Measurements from ENCODE around the gene NDST1. TPM values are rescaled to one million over a fixed set of nuclear protein-coding genes. Genes with fewer than 3 reads are reported as not detected.

Gene NDST1
- total RNA-seq, 4 donors from 2014 or later = 68.8 to 104 (median 96.4) TPM

GRCh38 chr5:150487199-150488061 lies 20.5 kb upstream of the NDST1 start:
- intact Hi-C loops (cut with DNase I; ENCODE audit: low total_unique reads) = loop anchor here (10.0 kb wide), 1 partner anchor 57 kb away; no protein-coding TSS in a partner anchor
- in situ Hi-C loops (cut with MboI; ENCODE audit: low pct_ligation_motif_present in 1 of 4, low pct_unique_long_range_greater_than_20kb in 1 of 4, low sequenced_read_pairs in 3 of 4) = no loop called here

GRCh38 chr5:150488519-150489359 lies 19.2 kb upstream of the NDST1 start:
- Histone ChIP-seq H3K4me3 (no peak overlapping the region), H3K27ac (peak overlapping the region; percentile 90 to 95 (median 94)), H3K27me3 (no peaks in the 10 kb centered on the region), H3K4me1 (peaks cover 38 to 65% (median 52%) of the 10 kb centered on the region in 4 donors), H3K9me3 (no peaks in the 10 kb centered on the region), H3K36me3 (no peaks in the 10 kb centered on the region)
- intact Hi-C loops (cut with DNase I; ENCODE audit: low total_unique reads) (loop anchor here (10.0 kb wide), 1 partner anchor 56 kb away; no protein-coding TSS in a partner anchor), in situ Hi-C loops (cut with MboI; ENCODE audit: low pct_ligation_motif_present in 1 of 4, low pct_unique_long_range_greater_than_20kb in 1 of 4, low sequenced_read_pairs in 3 of 4) (no loop called here)
- DNase-seq = peak; percentile 49
- WGBS, 2 donors (ENCODE audit: low coverage in 1 of 2) = 68 to 75% methylated on average over 4 to 11 of the region's 11 CpGs
- TF ChIP-seq CTCF (IDR thresholded peaks at IDR 0.05) (no peak), POLR2A (IDR thresholded peaks at IDR 0.05) (no peak), EP300 (IDR thresholded peaks at IDR 0.05; ENCODE audit: low read depth) (no peak), POLR2AphosphoS5 (IDR thresholded peaks at IDR 0.05) (peak in 1 of 3 donors; percentile 38)

More at GRCh38 chr5:150487199-150488061, 20.5 kb upstream of the NDST1 start:
- WGBS, 2 donors (ENCODE audit: low coverage in 1 of 2) = 0 to 31% methylated on average over 1 to 10 of the region's 10 CpGs
- no peaks in the 10 kb centered on the region for H3K27me3 ChIP-seq
- no peaks in the 10 kb centered on the region for H3K9me3 ChIP-seq
- H3K27ac ChIP-seq = peak overlapping the region; percentile 90 to 95 (median 94)
- H3K36me3 ChIP-seq = no peaks in the 10 kb centered on the region
- peak overlapping the region in 3 of 4 donors; percentile 62 to 94 (median 89) for H3K4me3 ChIP-seq
- H3K4me1 ChIP-seq = peaks cover 38 to 65% (median 51%) of the 10 kb centered on the region in 4 donors
- TF ChIP-seq EP300 (IDR thresholded peaks at IDR 0.05; ENCODE audit: low read depth) = no peak
- TF ChIP-seq CTCF (IDR thresholded peaks at IDR 0.05) = peak in 1 of 5 experiments; percentile 25
- DNase-seq = peak; percentile 46

DNA sequence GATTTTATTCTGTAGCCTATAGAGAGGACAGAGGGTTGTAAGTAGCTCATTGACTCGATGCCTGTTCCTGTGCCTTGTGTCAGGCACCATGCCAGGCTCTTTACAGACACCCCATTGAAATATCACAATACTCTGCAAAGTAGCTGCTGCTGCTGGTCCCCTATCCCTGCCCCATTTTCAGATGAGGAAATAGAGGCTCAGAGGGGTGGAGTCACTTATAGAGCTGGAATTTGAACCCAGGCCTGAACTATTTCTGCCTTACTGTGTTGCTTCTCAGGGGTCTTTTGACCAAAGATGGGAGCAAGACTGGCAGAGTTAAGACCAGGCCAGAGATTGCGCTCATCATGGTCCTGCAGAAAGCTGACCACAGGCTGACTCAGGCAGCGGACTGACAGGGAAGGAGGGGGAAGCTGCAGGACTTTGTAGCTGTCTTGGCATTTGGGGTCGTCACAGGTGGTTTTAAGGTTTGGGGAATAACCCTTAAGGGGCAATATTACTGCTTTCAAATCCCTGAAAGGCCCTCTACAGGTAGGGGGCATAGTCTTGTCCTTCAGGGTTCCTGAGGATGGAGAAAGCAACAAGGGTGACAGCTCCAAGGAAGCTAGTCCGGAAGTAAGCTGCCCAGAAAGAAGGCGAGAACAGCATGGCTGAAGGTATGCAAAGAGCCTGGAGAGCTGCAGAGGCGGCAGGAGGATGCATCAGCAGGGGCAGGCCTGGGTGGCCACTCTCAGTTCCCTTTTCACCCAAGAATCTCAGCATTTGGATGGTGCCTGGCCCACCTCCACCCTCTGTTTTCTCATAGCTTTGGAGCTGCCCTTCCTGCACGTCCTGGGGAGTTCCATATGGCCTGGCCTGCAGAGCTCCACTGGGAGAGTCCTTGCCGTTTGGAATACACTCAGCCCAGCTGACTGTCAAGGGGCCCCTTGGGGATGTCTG lies 18.3 kb upstream of the NDST1 start:
- 50 to 100% methylated on average over 1 to 9 of the region's 9 CpGs for WGBS, 2 donors (ENCODE audit: low coverage in 1 of 2)
- peaks cover 38 to 65% (median 52%) of the 10 kb centered on the region in 4 donors for H3K4me1 ChIP-seq
- no peak overlapping the region for H3K4me3 ChIP-seq
- TF ChIP-seq EP300 (IDR thresholded peaks at IDR 0.05; ENCODE audit: low read depth) (no peak), POLR2A (IDR thresholded peaks at IDR 0.05) (no peak), CTCF (IDR thresholded peaks at IDR 0.05) (no peak), POLR2AphosphoS5 (IDR thresholded peaks at IDR 0.05) (no peak)
- H3K27me3 ChIP-seq = no peaks in the 10 kb centered on the region
- in situ Hi-C loops (cut with MboI; ENCODE audit: low pct_ligation_motif_present in 1 of 4, low pct_unique_long_range_greater_than_20kb in 1 of 4, low sequenced_read_pairs in 3 of 4) = no loop called here
- DNase-seq = peak; percentile 60
- no peaks in the 10 kb centered on the region for H3K9me3 ChIP-seq
- H3K36me3 ChIP-seq = no peaks in the 10 kb centered on the region
- H3K27ac ChIP-seq = peak overlapping the region; percentile 90 to 95 (median 94)
- intact Hi-C loops (cut with DNase I; ENCODE audit: low total_unique reads) = loop anchor here (5.0 to 10.0 kb wide), 2 partner anchors 55 to 518 kb away; no protein-coding TSS in a partner anchor

All from transverse colon (tissue), 4 donors.